SU-DHL-6 (cell line): Measurements from ENCODE around the gene CHCHD3.

Experiments used
- H2AFZ ChIP-seq: fragments of 200-600 bp; sonication (generic); 2 replicates; pipeline ENCODE4 v1.6.1; 2014; ENCODE audit warnings: low read depth, mild to moderate bottlenecking, moderate library complexity, mixed read lengths, antibody characterized with exemption, low read length; ENCODE audit not compliant: severe bottlenecking
- H3F3A ChIP-seq: fragments of 200-600 bp; shearing (Covaris generic); 2 replicates; pipeline ENCODE4 v1.6.0; 2016; ENCODE audit warnings: antibody characterized with exemption, mild to moderate bottlenecking; ENCODE audit not compliant: insufficient read depth
- H3K27ac ChIP-seq: fragments of 200-600 bp; sonication (generic); 2 replicates; pipeline ENCODE4 v1.5.1; 2016; ENCODE audit warnings: low read depth, mild to moderate bottlenecking, low read length, moderate library complexity, mixed read lengths
- H3K27me3 ChIP-seq: fragments of 200-600 bp; sonication (generic), shearing (Covaris generic); 2 replicates; pipeline ENCODE4 v1.6.0; 2014; ENCODE audit warnings: mild to moderate bottlenecking, low read length
- H3K36me3 ChIP-seq: fragments of 200-600 bp; sonication (generic); 2 replicates; pipeline ENCODE4 v1.6.1; 2014; ENCODE audit warnings: mild to moderate bottlenecking, low read length, mixed read lengths
- H3K4me2 ChIP-seq: fragments of 300-600, 200-600 bp; shearing (Covaris generic), sonication (generic); 2 replicates; pipeline ENCODE4 v1.6.0; 2014; ENCODE audit warnings: low read length, low read depth, mild to moderate bottlenecking; ENCODE audit not compliant: poor library complexity, severe bottlenecking
- H3K4me3 ChIP-seq: fragments of 200-600 bp; sonication (generic); 2 replicates; pipeline ENCODE4 v1.5.1; 2014; ENCODE audit warnings: antibody characterized with exemption, low read length, mild to moderate bottlenecking, mixed read lengths; ENCODE audit not compliant: insufficient read depth, poor library complexity, severe bottlenecking
- H3K79me2 ChIP-seq: fragments of 200-600 bp; sonication (generic); 2 replicates; pipeline ENCODE4 v1.6.1; 2014; ENCODE audit warnings: mild to moderate bottlenecking, low read length, moderate library complexity; ENCODE audit not compliant: insufficient read depth
- H3K9ac ChIP-seq: fragments of 200-600 bp; sonication (generic); 2 replicates; pipeline ENCODE4 v1.7.0; 2014; ENCODE audit warnings: mild to moderate bottlenecking, low read length
- H3K9me2 ChIP-seq: fragments of 200-600 bp; sonication (generic); replicated peaks from 2 replicates; pipeline ENCODE4 v1.6.1; 2014; ENCODE audit warnings: low read length; ENCODE audit not compliant: insufficient read depth
- H3K9me3 ChIP-seq: fragments of 200-600 bp; sonication (generic); 2 replicates; pipeline ENCODE4 v1.6.1; 2014; ENCODE audit warnings: low read length, mixed read lengths; ENCODE audit not compliant: insufficient read depth
- H4K20me1 ChIP-seq: fragments of 200-600 bp; sonication (generic); 2 replicates; pipeline ENCODE4 v1.6.1; 2014; ENCODE audit warnings: low read depth, mild to moderate bottlenecking, antibody characterized with exemption, low read length, moderate library complexity, mixed read lengths
- EZH2phosphoT487 ChIP-seq: fragments of 200-600 bp; sonication (generic), shearing (Covaris generic); conservative IDR thresholded peaks from 2 replicates; pipeline ENCODE4 v1.6.1; 2018; ENCODE audit warnings: mild to moderate bottlenecking, antibody characterized with exemption, low read length, moderate library complexity, mixed read lengths
- TF ChIP-seq, protein P1 (sequence below): fragments of 200-600 bp; sonication (generic); IDR thresholded peaks from one replicate; pipeline ENCODE4 v1.5.1; 2017; ENCODE audit warnings: antibody characterized with exemption, mild to moderate bottlenecking, low read length, moderate library complexity; ENCODE audit not compliant: insufficient read depth, poor library complexity, severe bottlenecking

CHCHD3 gene

DNA sequence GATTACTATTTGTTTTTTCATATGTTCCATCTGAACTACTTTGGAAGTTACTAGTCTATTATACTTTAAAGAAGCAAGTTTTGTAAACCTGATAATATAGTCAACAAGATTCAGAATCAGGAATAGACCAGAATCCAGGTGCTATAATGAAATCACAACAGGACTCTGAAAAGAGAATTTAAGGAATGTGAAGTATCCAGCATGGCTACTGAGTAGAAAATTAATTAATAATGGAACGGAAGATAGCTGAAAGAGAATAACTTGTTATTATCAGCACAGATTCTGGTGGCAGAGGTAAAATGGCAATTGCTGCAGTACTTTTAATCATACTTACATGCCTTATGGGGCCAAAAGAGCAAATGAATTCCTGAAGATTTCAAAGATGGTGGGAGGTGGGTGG is 43.1 kb upstream of the CHCHD3 start:
- Histone ChIP-seq H3K9me2 (no peaks in the 10 kb centered on the region), H3K27ac (no peak overlapping the region), H3F3A (no peaks in the 10 kb centered on the region)

DNA sequence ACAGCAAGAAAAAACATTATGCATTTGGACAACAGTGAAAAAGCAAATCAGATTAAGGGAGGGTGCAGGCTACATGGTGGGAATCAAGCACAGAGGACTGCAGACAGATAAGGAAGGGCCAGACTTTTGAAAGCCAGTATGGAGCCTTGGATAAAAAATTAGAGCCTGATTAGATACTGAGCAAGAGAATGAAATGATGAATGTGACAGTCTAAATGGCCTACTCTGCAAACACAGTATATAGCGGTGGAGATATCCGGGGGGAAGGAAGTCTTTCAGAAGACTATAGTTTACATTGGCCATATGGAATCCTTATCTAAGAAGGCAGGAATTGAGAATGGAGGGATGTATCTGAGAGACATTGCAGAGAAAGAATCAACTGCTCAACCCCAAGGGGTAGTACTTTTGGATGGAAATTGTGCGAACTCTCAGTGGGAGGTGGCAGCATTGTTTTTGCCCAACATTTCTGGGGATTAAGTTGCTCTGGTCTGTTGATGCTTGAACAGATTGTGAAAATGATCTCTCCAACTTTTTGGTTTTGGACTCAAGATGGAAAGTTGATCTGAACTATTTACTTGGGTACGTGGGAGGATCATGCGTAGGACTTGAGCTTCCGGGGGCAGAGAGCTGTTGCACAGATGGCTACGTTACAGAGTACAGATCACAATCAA is 39.4 kb upstream of the CHCHD3 start:
- Histone ChIP-seq H3K4me3 (no peak overlapping the region), H3K9me2 (no peaks in the 10 kb centered on the region), H3K4me2 (no peak overlapping the region), H2AFZ (no peak overlapping the region), H3K36me3 (no peaks in the 10 kb centered on the region), H3K27ac (no peak overlapping the region), H3K9ac (no peak overlapping the region), H3K79me2 (no peaks in the 10 kb centered on the region), H3K27me3 (no peaks in the 10 kb centered on the region), H3K9me3 (no peaks in the 10 kb centered on the region), H3F3A (no peaks in the 10 kb centered on the region), H4K20me1 (no peaks in the 10 kb centered on the region)
- TF ChIP-seq, protein P1, sequence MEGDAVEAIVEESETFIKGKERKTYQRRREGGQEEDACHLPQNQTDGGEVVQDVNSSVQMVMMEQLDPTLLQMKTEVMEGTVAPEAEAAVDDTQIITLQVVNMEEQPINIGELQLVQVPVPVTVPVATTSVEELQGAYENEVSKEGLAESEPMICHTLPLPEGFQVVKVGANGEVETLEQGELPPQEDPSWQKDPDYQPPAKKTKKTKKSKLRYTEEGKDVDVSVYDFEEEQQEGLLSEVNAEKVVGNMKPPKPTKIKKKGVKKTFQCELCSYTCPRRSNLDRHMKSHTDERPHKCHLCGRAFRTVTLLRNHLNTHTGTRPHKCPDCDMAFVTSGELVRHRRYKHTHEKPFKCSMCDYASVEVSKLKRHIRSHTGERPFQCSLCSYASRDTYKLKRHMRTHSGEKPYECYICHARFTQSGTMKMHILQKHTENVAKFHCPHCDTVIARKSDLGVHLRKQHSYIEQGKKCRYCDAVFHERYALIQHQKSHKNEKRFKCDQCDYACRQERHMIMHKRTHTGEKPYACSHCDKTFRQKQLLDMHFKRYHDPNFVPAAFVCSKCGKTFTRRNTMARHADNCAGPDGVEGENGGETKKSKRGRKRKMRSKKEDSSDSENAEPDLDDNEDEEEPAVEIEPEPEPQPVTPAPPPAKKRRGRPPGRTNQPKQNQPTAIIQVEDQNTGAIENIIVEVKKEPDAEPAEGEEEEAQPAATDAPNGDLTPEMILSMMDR = no peak
- TF ChIP-seq EZH2phosphoT487 = no peak

More for the DNA sequence above, 43.1 kb upstream of the CHCHD3 start:
- Histone ChIP-seq H3K4me2 (no peak overlapping the region), H3K4me3 (no peak overlapping the region), H2AFZ (no peak overlapping the region), H4K20me1 (no peaks in the 10 kb centered on the region), H3K9ac (no peak overlapping the region), H3K9me3 (no peaks in the 10 kb centered on the region), H3K36me3 (no peaks in the 10 kb centered on the region), H3K27me3 (no peaks in the 10 kb centered on the region), H3K79me2 (no peaks in the 10 kb centered on the region)
- TF ChIP-seq, protein P1 = no peak

DNA sequence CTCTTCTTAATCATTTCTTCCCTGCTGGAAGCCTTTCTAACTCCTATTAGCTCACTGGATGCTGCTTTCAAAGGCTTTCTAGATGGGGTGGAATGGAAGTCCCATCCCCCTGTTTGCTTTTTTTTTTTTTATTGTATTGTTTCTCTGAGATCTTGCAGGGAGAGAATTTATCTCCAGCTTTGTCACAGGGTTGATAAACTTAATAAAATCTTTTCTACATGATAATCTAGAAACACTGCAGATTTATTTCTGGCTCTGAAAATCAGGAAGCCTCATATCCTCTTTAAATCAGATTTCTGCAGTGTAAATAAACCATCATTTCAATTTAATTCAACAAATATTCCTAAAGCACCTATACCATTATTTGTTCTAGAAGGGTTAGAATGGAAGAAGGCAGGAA is 37.2 kb upstream of the CHCHD3 start:
- no peak overlapping the region for H2AFZ ChIP-seq
- no peaks in the 10 kb centered on the region for H3K36me3 ChIP-seq
- no peaks in the 10 kb centered on the region for H4K20me1 ChIP-seq
- H3K4me2 ChIP-seq = no peak overlapping the region
- H3K79me2 ChIP-seq = no peaks in the 10 kb centered on the region
- no peaks in the 10 kb centered on the region for H3K27me3 ChIP-seq
- no peak overlapping the region for H3K27ac ChIP-seq
- H3K9me2 ChIP-seq = no peaks in the 10 kb centered on the region
- H3F3A ChIP-seq = no peaks in the 10 kb centered on the region
- no peaks in the 10 kb centered on the region for H3K9me3 ChIP-seq
- H3K9ac ChIP-seq = no peak overlapping the region
- no peak overlapping the region for H3K4me3 ChIP-seq
- TF ChIP-seq EZH2phosphoT487 = no peak
- TF ChIP-seq, protein P1 = no peak
